ENCODE data around the gene CRKL.
"Not testable (repeated sequence)": the region's sequence is repeated elsewhere in the genome, so short reads cannot be mapped to it uniquely, and the experiment has no call there.

The CRKL gene

DNA sequence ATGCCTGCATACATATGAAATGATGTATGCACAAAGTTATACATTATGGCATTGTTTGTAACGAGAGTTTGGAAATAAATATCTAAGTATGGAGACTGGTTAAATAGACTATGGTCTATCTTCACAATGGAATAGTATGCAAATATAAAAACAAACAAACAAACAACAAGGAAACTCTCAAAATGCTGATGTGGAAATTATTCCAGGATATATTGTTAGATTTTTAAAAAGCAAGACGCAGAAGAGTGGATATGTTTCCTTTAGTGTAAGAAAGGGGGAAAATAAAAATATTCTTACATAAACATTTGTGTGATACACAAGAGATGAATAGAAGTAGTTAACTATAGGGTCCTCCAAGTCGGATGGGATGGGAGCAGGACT is 10.8 kb upstream of the CRKL start:
- Histone ChIP-seq H3F3A (ENCODE audit: control insufficient read depth, insufficient read depth) (no peaks in the 10 kb centered on the region), H3K27me3 (ENCODE audit: control insufficient read depth, low read length) (peaks cover 16% of the 10 kb centered on the region), H3K4me2 (ENCODE audit: low read length) (no peak overlapping the region), H3K4me3 (ENCODE audit: low read length) (no peak overlapping the region), H4K20me1 (ENCODE audit: control insufficient read depth, insufficient read depth, low read depth, low read length) (no peaks in the 10 kb centered on the region), H3K9me3 (ENCODE audit: control insufficient read depth, insufficient read depth, low read length) (no peaks in the 10 kb centered on the region), H3K9me2 (replicated peaks; ENCODE audit: control insufficient read depth, low read length) (no peaks in the 10 kb centered on the region), H3K79me2 (ENCODE audit: control insufficient read depth, low read length) (no peaks in the 10 kb centered on the region), H3K4me1 (ENCODE audit: control insufficient read depth, low read length) (no peaks in the 10 kb centered on the region), H3K36me3 (ENCODE audit: control insufficient read depth, low read length) (no peaks in the 10 kb centered on the region), H3K27ac (ENCODE audit: low read depth, low read length) (no peak overlapping the region)
- TF ChIP-seq, protein P1, sequence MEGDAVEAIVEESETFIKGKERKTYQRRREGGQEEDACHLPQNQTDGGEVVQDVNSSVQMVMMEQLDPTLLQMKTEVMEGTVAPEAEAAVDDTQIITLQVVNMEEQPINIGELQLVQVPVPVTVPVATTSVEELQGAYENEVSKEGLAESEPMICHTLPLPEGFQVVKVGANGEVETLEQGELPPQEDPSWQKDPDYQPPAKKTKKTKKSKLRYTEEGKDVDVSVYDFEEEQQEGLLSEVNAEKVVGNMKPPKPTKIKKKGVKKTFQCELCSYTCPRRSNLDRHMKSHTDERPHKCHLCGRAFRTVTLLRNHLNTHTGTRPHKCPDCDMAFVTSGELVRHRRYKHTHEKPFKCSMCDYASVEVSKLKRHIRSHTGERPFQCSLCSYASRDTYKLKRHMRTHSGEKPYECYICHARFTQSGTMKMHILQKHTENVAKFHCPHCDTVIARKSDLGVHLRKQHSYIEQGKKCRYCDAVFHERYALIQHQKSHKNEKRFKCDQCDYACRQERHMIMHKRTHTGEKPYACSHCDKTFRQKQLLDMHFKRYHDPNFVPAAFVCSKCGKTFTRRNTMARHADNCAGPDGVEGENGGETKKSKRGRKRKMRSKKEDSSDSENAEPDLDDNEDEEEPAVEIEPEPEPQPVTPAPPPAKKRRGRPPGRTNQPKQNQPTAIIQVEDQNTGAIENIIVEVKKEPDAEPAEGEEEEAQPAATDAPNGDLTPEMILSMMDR (IDR thresholded peaks at IDR 0.05; ENCODE audit: low read depth, low read length, poor library complexity, severe bottlenecking) = no peak
- TF ChIP-seq EZH2phosphoT487 (IDR thresholded peaks at IDR 0.05; ENCODE audit: borderline replicate concordance, low read length) = no peak

- not testable (repeated sequence) for H4K20me1 ChIP-seq (ENCODE audit: control insufficient read depth, insufficient read depth, low read depth, low read length); H3K4me1 ChIP-seq (ENCODE audit: control insufficient read depth, low read length); H3K27me3 ChIP-seq (ENCODE audit: control insufficient read depth, low read length); H3K36me3 ChIP-seq (ENCODE audit: control insufficient read depth, low read length); H3K4me3 ChIP-seq (ENCODE audit: low read length); H3K27ac ChIP-seq (ENCODE audit: low read depth, low read length); H3K9me2 ChIP-seq (replicated peaks; ENCODE audit: control insufficient read depth, low read length); H3K79me2 ChIP-seq (ENCODE audit: control insufficient read depth, low read length); H3F3A ChIP-seq (ENCODE audit: control insufficient read depth, insufficient read depth); H3K4me2 ChIP-seq (ENCODE audit: low read length); H3K9me3 ChIP-seq (ENCODE audit: control insufficient read depth, insufficient read depth, low read length)
Observed at GRCh38 chr22:20908717-20909116, 8.5 kb upstream of the CRKL start.

GRCh38 chr22:20909543-20910303 is 7.5 kb upstream of the CRKL start:
- Histone ChIP-seq H3K4me3 (ENCODE audit: low read length) (no peak overlapping the region), H3K79me2 (ENCODE audit: control insufficient read depth, low read length) (no peaks in the 10 kb centered on the region), H3K4me2 (ENCODE audit: low read length) (no peak overlapping the region), H3K36me3 (ENCODE audit: control insufficient read depth, low read length) (no peaks in the 10 kb centered on the region), H3K9me3 (ENCODE audit: control insufficient read depth, insufficient read depth, low read length) (no peaks in the 10 kb centered on the region), H3K9me2 (replicated peaks; ENCODE audit: control insufficient read depth, low read length) (no peaks in the 10 kb centered on the region), H3K27ac (ENCODE audit: low read depth, low read length) (no peak overlapping the region), H3K27me3 (ENCODE audit: control insufficient read depth, low read length) (peaks cover 9% of the 10 kb centered on the region), H3K4me1 (ENCODE audit: control insufficient read depth, low read length) (no peaks in the 10 kb centered on the region), H3F3A (ENCODE audit: control insufficient read depth, insufficient read depth) (no peaks in the 10 kb centered on the region), H4K20me1 (ENCODE audit: control insufficient read depth, insufficient read depth, low read depth, low read length) (no peaks in the 10 kb centered on the region)
- TF ChIP-seq, protein P1 (IDR thresholded peaks at IDR 0.05; ENCODE audit: low read depth, low read length, poor library complexity, severe bottlenecking) = no peak
- no peak for TF ChIP-seq EZH2phosphoT487 (IDR thresholded peaks at IDR 0.05; ENCODE audit: borderline replicate concordance, low read length)

DNA sequence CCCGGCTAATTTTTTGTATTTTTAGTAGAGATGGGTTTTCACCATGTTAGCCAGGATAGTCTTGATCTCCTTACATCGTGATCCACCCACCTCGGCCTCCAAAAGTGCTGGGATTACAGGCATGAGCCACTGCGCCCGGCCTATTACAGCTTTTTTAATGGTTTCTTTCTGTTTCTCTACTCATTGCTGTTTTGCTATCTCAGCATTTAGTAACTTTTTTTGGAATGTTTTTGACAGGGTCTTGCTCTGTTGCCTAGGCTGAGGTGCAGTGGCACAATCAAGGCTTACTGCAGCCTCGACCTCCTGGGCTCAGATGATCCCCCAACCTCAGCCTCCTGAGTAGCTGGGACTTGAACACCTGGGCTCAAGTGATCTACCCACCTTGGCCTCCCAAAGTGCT is 4.7 kb upstream of the CRKL start:
- Histone ChIP-seq H3K27ac (ENCODE audit: low read depth, low read length) (no peak overlapping the region), H4K20me1 (ENCODE audit: control insufficient read depth, insufficient read depth, low read depth, low read length) (no peaks in the 10 kb centered on the region), H3K9me3 (ENCODE audit: control insufficient read depth, insufficient read depth, low read length) (no peaks in the 10 kb centered on the region), H3K36me3 (ENCODE audit: control insufficient read depth, low read length) (peaks cover 2% of the 10 kb centered on the region), H3K4me1 (ENCODE audit: control insufficient read depth, low read length) (peaks cover 8% of the 10 kb centered on the region), H3K4me3 (ENCODE audit: low read length) (no peak overlapping the region), H3K4me2 (ENCODE audit: low read length) (no peak overlapping the region), H3K27me3 (ENCODE audit: control insufficient read depth, low read length) (no peaks in the 10 kb centered on the region), H3K9me2 (replicated peaks; ENCODE audit: control insufficient read depth, low read length) (no peaks in the 10 kb centered on the region), H3F3A (ENCODE audit: control insufficient read depth, insufficient read depth) (no peaks in the 10 kb centered on the region), H3K79me2 (ENCODE audit: control insufficient read depth, low read length) (peaks cover 7% of the 10 kb centered on the region)
- TF ChIP-seq, protein P1 (IDR thresholded peaks at IDR 0.05; ENCODE audit: low read depth, low read length, poor library complexity, severe bottlenecking) = no peak
- TF ChIP-seq EZH2phosphoT487 (IDR thresholded peaks at IDR 0.05; ENCODE audit: borderline replicate concordance, low read length) = no peak
